ENCODE data around the gene EFCAB13.

DNA sequence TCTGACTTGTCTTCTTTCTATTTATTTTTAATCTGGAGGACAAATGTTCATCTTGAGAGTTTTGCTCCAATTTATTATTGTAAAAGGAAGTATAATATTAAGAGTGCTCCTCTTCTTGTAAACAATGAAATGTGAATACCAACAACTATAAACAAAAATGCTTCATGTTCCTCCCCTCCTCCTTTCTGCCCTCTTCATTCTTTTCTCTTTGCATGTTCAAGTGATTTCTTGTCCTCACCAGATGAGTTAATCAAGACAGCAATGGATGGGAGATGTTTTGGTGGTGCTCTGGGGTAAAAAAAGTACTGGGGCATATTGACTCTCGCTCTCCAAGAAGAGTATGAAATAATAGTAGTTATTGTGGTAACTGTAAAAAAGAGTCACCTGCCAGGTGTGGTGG is 45.8 kb upstream of the EFCAB13 start:
- TF ChIP-seq, protein P1, sequence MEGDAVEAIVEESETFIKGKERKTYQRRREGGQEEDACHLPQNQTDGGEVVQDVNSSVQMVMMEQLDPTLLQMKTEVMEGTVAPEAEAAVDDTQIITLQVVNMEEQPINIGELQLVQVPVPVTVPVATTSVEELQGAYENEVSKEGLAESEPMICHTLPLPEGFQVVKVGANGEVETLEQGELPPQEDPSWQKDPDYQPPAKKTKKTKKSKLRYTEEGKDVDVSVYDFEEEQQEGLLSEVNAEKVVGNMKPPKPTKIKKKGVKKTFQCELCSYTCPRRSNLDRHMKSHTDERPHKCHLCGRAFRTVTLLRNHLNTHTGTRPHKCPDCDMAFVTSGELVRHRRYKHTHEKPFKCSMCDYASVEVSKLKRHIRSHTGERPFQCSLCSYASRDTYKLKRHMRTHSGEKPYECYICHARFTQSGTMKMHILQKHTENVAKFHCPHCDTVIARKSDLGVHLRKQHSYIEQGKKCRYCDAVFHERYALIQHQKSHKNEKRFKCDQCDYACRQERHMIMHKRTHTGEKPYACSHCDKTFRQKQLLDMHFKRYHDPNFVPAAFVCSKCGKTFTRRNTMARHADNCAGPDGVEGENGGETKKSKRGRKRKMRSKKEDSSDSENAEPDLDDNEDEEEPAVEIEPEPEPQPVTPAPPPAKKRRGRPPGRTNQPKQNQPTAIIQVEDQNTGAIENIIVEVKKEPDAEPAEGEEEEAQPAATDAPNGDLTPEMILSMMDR (conservative IDR thresholded peaks at IDR 0.05 in 1 of 2, IDR thresholded peaks at IDR 0.05 in 1 of 2; ENCODE audit: extremely low read depth in 1 of 2, insufficient read depth in 1 of 2, low read depth in 1 of 2, low read length in 2 of 2), result no peak
- no peak for TF ChIP-seq EZH2 (IDR thresholded peaks at IDR 0.05; ENCODE audit: borderline replicate concordance, low read length)

Data from mammary epithelial cell (primary cell).